Measurements from ENCODE around the gene PRRX2. TPM values are rescaled to one million over a fixed set of nuclear protein-coding genes. Genes with fewer than 3 reads are reported as not detected.

The PRRX2 gene
- total and polyA plus RNA-seq, 2 donors (not counting 1 experiment from before 2014, with no cell fraction given): not detected

DNA sequence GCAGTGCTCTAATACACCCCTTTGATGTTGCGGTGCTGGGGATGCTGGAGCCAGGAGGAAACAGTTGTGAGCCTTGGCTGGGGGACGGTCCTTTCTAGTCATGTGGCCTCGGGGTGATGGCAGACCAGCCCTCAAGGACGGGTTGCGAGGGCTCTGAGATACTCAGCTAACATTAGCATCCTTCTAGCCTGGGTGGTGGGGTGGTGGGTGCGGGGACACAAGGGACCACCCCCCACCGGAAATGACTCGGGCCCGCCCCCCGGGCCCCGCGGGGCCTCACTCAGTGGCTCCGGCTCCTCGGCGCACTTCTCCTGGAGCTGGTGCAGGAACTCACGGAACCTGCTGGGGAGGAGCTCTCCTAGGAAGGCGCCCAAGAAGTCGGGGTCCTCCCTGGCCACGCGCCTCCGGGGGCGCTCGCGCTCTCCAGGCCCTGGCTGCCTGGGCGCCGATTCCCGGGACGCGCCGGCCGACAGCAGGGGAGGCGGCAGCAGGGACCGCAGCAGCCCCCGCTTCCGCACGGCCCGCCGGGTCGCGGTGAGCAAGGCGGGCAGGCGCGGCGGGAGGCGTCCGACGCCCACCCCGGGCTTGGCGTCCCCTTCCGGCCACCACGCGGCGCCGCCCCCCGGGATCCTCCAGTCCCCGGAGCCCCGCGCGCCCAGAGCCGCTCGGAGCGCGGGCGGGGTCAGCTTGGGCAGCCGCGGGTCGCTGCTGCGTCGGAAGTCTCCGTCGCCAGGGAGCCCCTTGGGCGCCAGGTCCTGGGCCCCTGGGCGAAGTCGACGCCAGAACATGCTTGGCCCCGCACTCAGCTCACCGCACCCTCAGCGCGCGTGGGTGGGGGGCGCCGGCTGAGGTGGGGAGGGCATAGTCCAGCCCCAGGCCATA is 45.4 kb upstream of the PRRX2 start:
- no peak overlapping the region for H3K27ac ChIP-seq (ENCODE audit: low read length in 2 of 2)
- ATAC-seq (ENCODE audit: low read depth) (peak; percentile 12), DNase-seq (peak; percentile 55)
- Mint-ChIP-seq H3K27ac (no peak overlapping the region), H3K27me3 (peaks cover 30% of the 10 kb centered on the region), H3K4me1 (peaks cover 24% of the 10 kb centered on the region), H3K9me3 (ENCODE audit: insufficient read depth) (no peaks in the 10 kb centered on the region), H3K4me3 (peak overlapping the region; percentile 71)
- peaks cover 0 to 11% (median 0%) of the 10 kb centered on the region in 3 donors for H3K9me3 ChIP-seq (ENCODE audit: control extremely low read depth in 1 of 3, control insufficient read depth in 2 of 3, insufficient read depth in 1 of 3, low read length in 2 of 3)
- H3K79me2 ChIP-seq (ENCODE audit: control insufficient read depth, insufficient read depth, low read length): no peaks in the 10 kb centered on the region
- peak overlapping the region; percentile 77 for H3K4me2 ChIP-seq (replicated peaks; ENCODE audit: low read depth, low read length, poor library complexity, severe bottlenecking)
- peak overlapping the region; percentile 37 for H3K9ac ChIP-seq (ENCODE audit: low read length)
- H3K4me1 ChIP-seq (ENCODE audit: control insufficient read depth in 2 of 2, insufficient read depth in 2 of 2, low read length in 2 of 2): peaks cover 22 to 26% of the 10 kb centered on the region in 2 donors
- no peaks in the 10 kb centered on the region for H4K20me1 ChIP-seq (ENCODE audit: control insufficient read depth, insufficient read depth, low read length, poor library complexity, severe bottlenecking)
- ChIA-PET POLR2A (interaction anchor here (0.6 kb wide), 1 partner anchor 1180 kb away, joined by 5 read pairs; no protein-coding TSS in a partner anchor), CTCF (interaction anchor here (0.5 to 12.5 kb wide), 5 partner anchors 9 to 1252 kb away, joined by 3 to 269 read pairs (median 3); no protein-coding TSS in a partner anchor)
- H3K4me3 ChIP-seq (ENCODE audit: control extremely low read depth in 1 of 5, extremely low read depth in 1 of 5, insufficient read depth in 1 of 5, low read depth in 2 of 5, low read length in 4 of 5): peak overlapping the region in 3 of 5 experiments; percentile 23 to 50 (median 29)
- no peaks in the 10 kb centered on the region for H3K36me3 ChIP-seq (replicated peaks in 1 of 2; ENCODE audit: control extremely low read depth in 1 of 2, control insufficient read depth in 1 of 2, extremely low read depth in 1 of 2, insufficient read depth in 2 of 2, low read length in 1 of 2)
- TF ChIP-seq, protein P1, sequence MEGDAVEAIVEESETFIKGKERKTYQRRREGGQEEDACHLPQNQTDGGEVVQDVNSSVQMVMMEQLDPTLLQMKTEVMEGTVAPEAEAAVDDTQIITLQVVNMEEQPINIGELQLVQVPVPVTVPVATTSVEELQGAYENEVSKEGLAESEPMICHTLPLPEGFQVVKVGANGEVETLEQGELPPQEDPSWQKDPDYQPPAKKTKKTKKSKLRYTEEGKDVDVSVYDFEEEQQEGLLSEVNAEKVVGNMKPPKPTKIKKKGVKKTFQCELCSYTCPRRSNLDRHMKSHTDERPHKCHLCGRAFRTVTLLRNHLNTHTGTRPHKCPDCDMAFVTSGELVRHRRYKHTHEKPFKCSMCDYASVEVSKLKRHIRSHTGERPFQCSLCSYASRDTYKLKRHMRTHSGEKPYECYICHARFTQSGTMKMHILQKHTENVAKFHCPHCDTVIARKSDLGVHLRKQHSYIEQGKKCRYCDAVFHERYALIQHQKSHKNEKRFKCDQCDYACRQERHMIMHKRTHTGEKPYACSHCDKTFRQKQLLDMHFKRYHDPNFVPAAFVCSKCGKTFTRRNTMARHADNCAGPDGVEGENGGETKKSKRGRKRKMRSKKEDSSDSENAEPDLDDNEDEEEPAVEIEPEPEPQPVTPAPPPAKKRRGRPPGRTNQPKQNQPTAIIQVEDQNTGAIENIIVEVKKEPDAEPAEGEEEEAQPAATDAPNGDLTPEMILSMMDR (IDR thresholded peaks at IDR 0.05): no peak
- peak; percentile 93 for TF ChIP-seq EZH2 (IDR thresholded peaks at IDR 0.05; ENCODE audit: borderline replicate concordance, insufficient read depth, low read depth, low read length, poor library complexity, severe bottlenecking)
- intact Hi-C loops (cut with micrococcal nuclease): loop anchor here (10.0 kb wide), 1 partner anchor 675 kb away; the partner anchor contains the start of genes DOLK and NUP188
- H3K27me3 ChIP-seq (replicated peaks in 1 of 4; ENCODE audit: control extremely low read depth in 1 of 4, control insufficient read depth in 3 of 4, insufficient read depth in 4 of 4, low read length in 3 of 4): peaks cover 0 to 32% (median 17%) of the 10 kb centered on the region in 4 experiments
- H2AFZ ChIP-seq (ENCODE audit: insufficient read depth, low read depth, low read length, poor library complexity, severe bottlenecking): peak overlapping the region; percentile 54
- 1% methylated on average over 78 of the region's 82 CpGs for WGBS (ENCODE audit: insufficient coverage)
